ENCODE results near the gene GSKIP. TPM values are rescaled to one million over a fixed set of nuclear protein-coding genes. Genes with fewer than 3 reads are reported as not detected.

Gene GSKIP
- total RNA-seq, 4 donors from 2014 or later: 30.3 to 65.1 (median 49.7) TPM

GRCh38 chr14:96418075-96418474, 54.7 kb downstream of the GSKIP start:
- WGBS, 2 donors: 89 to 100% methylated on average over 4 of the region's 4 CpGs
- DNase-seq: no peak

GRCh38 chr14:96421236-96421635, 57.9 kb downstream of the GSKIP start:
- intact Hi-C loops (cut with DNase I): loop anchor here (5.0 kb wide), 1 partner anchor 124 kb away; no protein-coding TSS in a partner anchor
- Histone ChIP-seq H3K4me3 (no peak overlapping the region), H3K36me3 (no peaks in the 10 kb centered on the region), H3K4me1 (peaks cover 0 to 14% (median 4%) of the 10 kb centered on the region in 3 donors), H3K9me3 (no peaks in the 10 kb centered on the region), H3K27ac (no peak overlapping the region), H3K27me3 (peaks cover 0 to 4% (median 0%) of the 10 kb centered on the region in 4 donors)
- no peak for TF ChIP-seq CTCF (IDR thresholded peaks at IDR 0.05)
- no peak for TF ChIP-seq POLR2A (IDR thresholded peaks at IDR 0.05)
- WGBS, 2 donors: 86 to 98% methylated on average over 6 of the region's 6 CpGs
- no peak for DNase-seq

More at GRCh38 chr14:96418075-96418474, 54.7 kb downstream of the GSKIP start:
- no peaks in the 10 kb centered on the region for H3K9me3 ChIP-seq
- peaks cover 0 to 4% (median 0%) of the 10 kb centered on the region in 3 donors for H3K4me1 ChIP-seq
- H3K4me3 ChIP-seq: no peak overlapping the region
- H3K27ac ChIP-seq: no peak overlapping the region
- intact Hi-C loops (cut with DNase I): no loop called here
- no peaks in the 10 kb centered on the region for H3K27me3 ChIP-seq
- H3K36me3 ChIP-seq: no peaks in the 10 kb centered on the region
- TF ChIP-seq POLR2A (IDR thresholded peaks at IDR 0.05) (no peak), CTCF (IDR thresholded peaks at IDR 0.05) (no peak)

- Histone ChIP-seq H3K4me3 (no peak overlapping the region), H3K27ac (no peak overlapping the region), H3K9me3 (no peaks in the 10 kb centered on the region), H3K36me3 (no peaks in the 10 kb centered on the region), H3K27me3 (peaks cover 0 to 4% (median 0%) of the 10 kb centered on the region in 4 donors), H3K4me1 (peaks cover 0 to 14% (median 4%) of the 10 kb centered on the region in 3 donors)
- 87 to 94% methylated on average over 5 of the region's 5 CpGs for WGBS, 2 donors
- no peak for DNase-seq
- TF ChIP-seq POLR2A (IDR thresholded peaks at IDR 0.05) (no peak), CTCF (IDR thresholded peaks at IDR 0.05) (no peak)
- intact Hi-C loops (cut with DNase I): loop anchor here (5.0 kb wide), 1 partner anchor 126 kb away; no protein-coding TSS in a partner anchor
These were observed 59.7 kb downstream of the GSKIP start for GRCh38 chr14:96422992-96423391.

GRCh38 chr14:96423446-96424108, 60.3 kb downstream of the GSKIP start:
- intact Hi-C loops (cut with DNase I): loop anchor here (5.0 kb wide), 1 partner anchor 126 kb away; no protein-coding TSS in a partner anchor
- Histone ChIP-seq H3K27ac (no peak overlapping the region), H3K27me3 (peaks cover 0 to 4% (median 0%) of the 10 kb centered on the region in 4 donors), H3K4me3 (peak overlapping the region; percentile 27 to 67 (median 35)), H3K36me3 (no peaks in the 10 kb centered on the region), H3K4me1 (peaks cover 0 to 14% (median 4%) of the 10 kb centered on the region in 3 donors), H3K9me3 (no peaks in the 10 kb centered on the region)
- 64 to 76% methylated on average over 4 to 15 of the region's 25 CpGs for WGBS, 2 donors
- DNase-seq: no peak
- TF ChIP-seq POLR2A (IDR thresholded peaks at IDR 0.05): no peak

GRCh38 chr14:96424109-96424989, 61.0 kb downstream of the GSKIP start:
- intact Hi-C loops (cut with DNase I): loop anchor here (5.0 kb wide), 1 partner anchor 127 kb away; no protein-coding TSS in a partner anchor
- Histone ChIP-seq H3K36me3 (no peaks in the 10 kb centered on the region), H3K27me3 (peaks cover 0 to 4% (median 0%) of the 10 kb centered on the region in 4 donors), H3K4me3 (peak overlapping the region; percentile 27 to 67 (median 35)), H3K27ac (no peak overlapping the region), H3K4me1 (peaks cover 0 to 14% (median 4%) of the 10 kb centered on the region in 3 donors), H3K9me3 (no peaks in the 10 kb centered on the region)
- no peak for DNase-seq
- 4 to 11% methylated on average over 8 to 26 of the region's 33 CpGs for WGBS, 2 donors
- TF ChIP-seq POLR2A (IDR thresholded peaks at IDR 0.05) (no peak), CTCF (IDR thresholded peaks at IDR 0.05) (peak; percentile 57 to 86 (median 78))

Measured in esophagus squamous epithelium (tissue), 5 donors.